GM12874 (cell line): ENCODE measurements around the gene SNRNP70.

Experiments used
- TF ChIP-seq, protein P1 (sequence below): IDR thresholded peaks from 2 replicates; pipeline ENCODE4 v1.5.1; 2011; ENCODE audit warnings: low read depth, mild to moderate bottlenecking, control low read depth, low read length, moderate library complexity; ENCODE audit not compliant: insufficient read depth

Gene SNRNP70

DNA sequence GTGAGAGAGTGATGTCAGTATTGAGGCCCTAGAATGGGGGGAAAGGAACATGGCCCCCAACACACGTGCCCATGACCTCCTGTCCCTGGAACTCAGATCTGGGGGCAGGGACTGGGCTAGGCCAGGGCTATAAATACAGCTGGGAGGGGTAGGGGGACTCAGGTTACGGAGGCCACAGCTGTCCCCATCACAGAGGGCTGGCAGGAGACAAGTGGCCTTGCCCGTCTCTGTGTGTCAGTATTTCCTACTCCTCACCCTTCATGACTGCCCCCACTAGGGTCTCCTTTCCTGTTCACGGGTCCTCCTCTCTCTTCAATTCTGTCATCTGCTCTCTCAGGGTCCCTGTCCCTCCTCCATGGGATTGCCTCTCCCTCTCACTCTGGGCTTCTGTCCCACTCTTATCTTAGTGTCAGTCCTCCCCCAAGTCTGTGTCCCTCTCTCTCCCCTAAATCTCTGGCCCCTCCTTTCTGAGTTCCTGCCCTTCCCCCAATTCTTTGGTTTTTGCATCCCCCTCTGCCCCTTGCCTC, 70.6 kb downstream of the SNRNP70 start:
- TF ChIP-seq, protein P1, sequence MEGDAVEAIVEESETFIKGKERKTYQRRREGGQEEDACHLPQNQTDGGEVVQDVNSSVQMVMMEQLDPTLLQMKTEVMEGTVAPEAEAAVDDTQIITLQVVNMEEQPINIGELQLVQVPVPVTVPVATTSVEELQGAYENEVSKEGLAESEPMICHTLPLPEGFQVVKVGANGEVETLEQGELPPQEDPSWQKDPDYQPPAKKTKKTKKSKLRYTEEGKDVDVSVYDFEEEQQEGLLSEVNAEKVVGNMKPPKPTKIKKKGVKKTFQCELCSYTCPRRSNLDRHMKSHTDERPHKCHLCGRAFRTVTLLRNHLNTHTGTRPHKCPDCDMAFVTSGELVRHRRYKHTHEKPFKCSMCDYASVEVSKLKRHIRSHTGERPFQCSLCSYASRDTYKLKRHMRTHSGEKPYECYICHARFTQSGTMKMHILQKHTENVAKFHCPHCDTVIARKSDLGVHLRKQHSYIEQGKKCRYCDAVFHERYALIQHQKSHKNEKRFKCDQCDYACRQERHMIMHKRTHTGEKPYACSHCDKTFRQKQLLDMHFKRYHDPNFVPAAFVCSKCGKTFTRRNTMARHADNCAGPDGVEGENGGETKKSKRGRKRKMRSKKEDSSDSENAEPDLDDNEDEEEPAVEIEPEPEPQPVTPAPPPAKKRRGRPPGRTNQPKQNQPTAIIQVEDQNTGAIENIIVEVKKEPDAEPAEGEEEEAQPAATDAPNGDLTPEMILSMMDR, result no peak

DNA sequence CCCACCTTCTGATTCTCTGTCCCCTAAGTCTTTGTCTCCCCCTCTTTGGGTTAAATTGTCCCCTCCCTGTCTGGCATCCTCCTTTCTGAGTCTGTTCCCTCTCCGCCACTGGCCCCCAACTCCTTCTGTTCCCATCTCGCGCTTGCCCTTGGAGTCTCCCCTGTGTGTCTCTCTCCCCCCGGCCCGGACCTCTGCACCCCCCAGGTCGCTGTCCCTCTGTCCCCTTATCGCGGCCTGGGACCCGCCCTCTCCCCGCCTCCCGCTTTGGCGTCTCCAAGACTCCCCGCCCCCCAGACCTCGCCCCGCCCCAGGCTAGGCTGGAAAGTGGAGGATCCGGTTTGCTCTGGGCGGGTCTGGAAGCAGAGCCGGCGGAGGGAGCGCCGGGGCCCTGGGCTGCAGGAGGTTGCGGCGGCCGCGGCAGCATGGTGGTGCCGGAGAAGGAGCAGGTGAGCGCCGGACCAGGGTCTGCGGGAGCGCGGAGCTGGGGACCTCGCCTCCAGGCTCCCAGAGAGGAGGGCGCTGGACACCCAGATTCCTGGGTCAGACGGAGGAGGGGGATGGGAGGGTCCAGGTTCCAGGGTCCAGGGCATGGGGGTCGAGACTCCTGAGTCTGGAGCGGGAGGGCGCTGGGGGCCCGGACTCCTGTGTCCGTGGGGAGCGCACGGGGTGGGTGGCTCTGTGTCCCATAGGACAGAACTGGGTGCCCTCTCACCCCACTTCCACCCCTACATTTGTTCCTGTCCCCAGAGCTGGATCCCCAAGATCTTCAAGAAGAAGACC, 72.4 kb downstream of the SNRNP70 start, which contains the start of gene TRPM4:
Gene TRPM4 (plus strand): TSS at position 348 of the 780 bp plus-strand sequence. CDS start 75 bp downstream, at position 423.
- TF ChIP-seq, protein P1, result no peak
